ENCODE data around the gene C4orf46.
A peak's percentile ranks its signal among the peaks of the same experiment; 100 is the strongest.
"Not testable (repeated sequence)": the region's sequence is repeated elsewhere in the genome, so short reads cannot be mapped to it uniquely, and the experiment has no call there.

C4orf46 gene

GRCh38 chr4:158671665-158671914, at the start of gene C4orf46:
TSS of gene C4orf46 (minus strand) at chr4:158671887. CDS start at chr4:158671801, 86 bp downstream.
- DNase-seq (ENCODE audit: low read depth): no peak
- peak within 1 kb of the TSS; percentile 92 for H3K4me3 ChIP-seq (ENCODE audit: low read depth, low read length)
- no peak for TF ChIP-seq CTCF (conservative IDR thresholded peaks at IDR 0.05; ENCODE audit: low read depth, low read length)

GRCh38 chr4:158715802-158716201, 44.1 kb upstream of the C4orf46 start:
- no peak for DNase-seq (ENCODE audit: low read depth)
- H3K4me3 ChIP-seq (ENCODE audit: low read depth, low read length): no peak overlapping the region

GRCh38 chr4:158714937-158715336, 43.2 kb upstream of the C4orf46 start:
- DNase-seq (ENCODE audit: low read depth): no peak
- no peak for TF ChIP-seq CTCF (conservative IDR thresholded peaks at IDR 0.05; ENCODE audit: low read depth, low read length)

More at GRCh38 chr4:158715802-158716201, 44.1 kb upstream of the C4orf46 start:
- TF ChIP-seq CTCF (conservative IDR thresholded peaks at IDR 0.05; ENCODE audit: low read depth, low read length): no peak

GRCh38 chr4:158712622-158713021, 40.9 kb upstream of the C4orf46 start:
- not testable (repeated sequence) for H3K4me3 ChIP-seq (ENCODE audit: low read depth, low read length); DNase-seq (ENCODE audit: low read depth)

More at GRCh38 chr4:158714937-158715336, 43.2 kb upstream of the C4orf46 start:
- H3K4me3 ChIP-seq (ENCODE audit: low read depth, low read length): no peak overlapping the region

GRCh38 chr4:158710814-158711213, 39.1 kb upstream of the C4orf46 start:
- no peak overlapping the region for H3K4me3 ChIP-seq (ENCODE audit: low read depth, low read length)
- peak; percentile 45 for TF ChIP-seq CTCF (conservative IDR thresholded peaks at IDR 0.05; ENCODE audit: low read depth, low read length)
- DNase-seq (ENCODE audit: low read depth): peak; percentile 41

GRCh38 chr4:158704274-158704673, 32.6 kb upstream of the C4orf46 start:
- no peak for DNase-seq (ENCODE audit: low read depth)
- TF ChIP-seq CTCF (conservative IDR thresholded peaks at IDR 0.05; ENCODE audit: low read depth, low read length): no peak
- H3K4me3 ChIP-seq (ENCODE audit: low read depth, low read length): no peak overlapping the region

- DNase-seq (ENCODE audit: low read depth): no peak
- H3K4me3 ChIP-seq (ENCODE audit: low read depth, low read length): no peak overlapping the region
- TF ChIP-seq CTCF (conservative IDR thresholded peaks at IDR 0.05; ENCODE audit: low read depth, low read length): no peak
Observed at GRCh38 chr4:158688813-158689212, 17.1 kb upstream of the C4orf46 start.

- DNase-seq (ENCODE audit: low read depth): no peak
- H3K4me3 ChIP-seq (ENCODE audit: low read depth, low read length): no peak overlapping the region
- TF ChIP-seq CTCF (conservative IDR thresholded peaks at IDR 0.05; ENCODE audit: low read depth, low read length): no peak
Observed at GRCh38 chr4:158682066-158682465, 10.4 kb upstream of the C4orf46 start.

Data from choroid plexus epithelial cell (primary cell).